GM19395 (cell line): ENCODE results near the gene MED12L.
"Not testable (repeated sequence)": the region's sequence is repeated elsewhere in the genome, so short reads cannot be mapped to it uniquely, and the experiment has no call there.

Source experiments
- ATAC-seq: cut with Tn5 transposase; IDR thresholded peaks from one replicate; pipeline ENCODE4 v1.9.1; 2021; ENCODE audit warnings: mild to moderate bottlenecking, moderate library complexity; ENCODE audit not compliant: unreplicated experiment

The MED12L gene, protein sequence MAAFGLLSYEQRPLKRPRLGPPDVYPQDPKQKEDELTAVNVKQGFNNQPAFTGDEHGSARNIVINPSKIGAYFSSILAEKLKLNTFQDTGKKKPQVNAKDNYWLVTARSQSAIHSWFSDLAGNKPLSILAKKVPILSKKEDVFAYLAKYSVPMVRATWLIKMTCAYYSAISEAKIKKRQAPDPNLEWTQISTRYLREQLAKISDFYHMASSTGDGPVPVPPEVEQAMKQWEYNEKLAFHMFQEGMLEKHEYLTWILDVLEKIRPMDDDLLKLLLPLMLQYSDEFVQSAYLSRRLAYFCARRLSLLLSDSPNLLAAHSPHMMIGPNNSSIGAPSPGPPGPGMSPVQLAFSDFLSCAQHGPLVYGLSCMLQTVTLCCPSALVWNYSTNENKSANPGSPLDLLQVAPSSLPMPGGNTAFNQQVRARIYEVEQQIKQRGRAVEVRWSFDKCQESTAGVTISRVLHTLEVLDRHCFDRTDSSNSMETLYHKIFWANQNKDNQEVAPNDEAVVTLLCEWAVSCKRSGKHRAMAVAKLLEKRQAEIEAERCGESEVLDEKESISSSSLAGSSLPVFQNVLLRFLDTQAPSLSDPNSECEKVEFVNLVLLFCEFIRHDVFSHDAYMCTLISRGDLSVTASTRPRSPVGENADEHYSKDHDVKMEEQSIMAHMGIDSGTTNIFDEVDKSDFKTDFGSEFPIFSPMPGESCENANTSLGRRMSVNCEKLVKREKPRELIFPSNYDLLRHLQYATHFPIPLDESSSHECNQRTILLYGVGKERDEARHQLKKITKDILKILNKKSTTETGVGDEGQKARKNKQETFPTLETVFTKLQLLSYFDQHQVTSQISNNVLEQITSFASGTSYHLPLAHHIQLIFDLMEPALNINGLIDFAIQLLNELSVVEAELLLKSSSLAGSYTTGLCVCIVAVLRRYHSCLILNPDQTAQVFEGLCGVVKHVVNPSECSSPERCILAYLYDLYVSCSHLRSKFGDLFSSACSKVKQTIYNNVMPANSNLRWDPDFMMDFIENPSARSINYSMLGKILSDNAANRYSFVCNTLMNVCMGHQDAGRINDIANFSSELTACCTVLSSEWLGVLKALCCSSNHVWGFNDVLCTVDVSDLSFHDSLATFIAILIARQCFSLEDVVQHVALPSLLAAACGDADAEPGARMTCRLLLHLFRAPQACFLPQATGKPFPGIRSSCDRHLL (N-terminal part only)

DNA sequence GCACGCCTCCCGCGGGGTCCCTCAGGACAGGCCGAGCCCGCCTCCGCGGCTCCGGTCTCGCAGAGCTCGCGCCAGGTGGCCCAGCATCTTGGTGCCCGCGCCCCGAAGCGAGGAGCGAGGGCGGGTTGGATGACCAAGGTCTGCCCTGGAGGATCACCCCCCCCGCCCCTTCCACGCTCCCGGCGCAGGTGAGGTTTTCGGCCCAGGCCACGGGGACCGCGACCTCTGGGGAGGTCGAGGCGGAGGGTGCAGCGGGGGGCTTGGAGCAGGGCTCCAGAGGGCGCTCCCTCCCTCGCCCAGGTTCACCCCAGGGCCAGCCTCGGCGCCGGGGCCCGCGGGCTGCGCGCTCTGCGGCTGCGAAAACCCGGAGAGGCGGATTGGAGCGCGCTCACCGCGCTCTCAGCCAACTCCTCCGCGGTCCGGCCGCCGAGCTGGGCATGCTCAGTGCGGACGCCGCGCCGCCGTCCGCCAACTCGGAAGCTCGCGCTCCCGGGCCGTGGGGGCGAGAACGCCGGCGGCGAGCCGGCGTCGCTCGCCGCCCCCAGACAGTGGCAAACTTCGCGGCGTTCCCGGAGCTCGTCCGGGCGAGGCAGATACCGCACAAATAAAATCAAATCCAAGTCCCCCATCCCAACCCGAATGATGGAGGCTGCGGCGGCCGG is at the start of gene MED12L:
TSS of gene MED12L (plus strand) at position 438 of the 662 bp plus-strand sequence. CDS start 1,263 bp downstream, outside the sequence.
- ATAC-seq: peak; percentile 66

DNA sequence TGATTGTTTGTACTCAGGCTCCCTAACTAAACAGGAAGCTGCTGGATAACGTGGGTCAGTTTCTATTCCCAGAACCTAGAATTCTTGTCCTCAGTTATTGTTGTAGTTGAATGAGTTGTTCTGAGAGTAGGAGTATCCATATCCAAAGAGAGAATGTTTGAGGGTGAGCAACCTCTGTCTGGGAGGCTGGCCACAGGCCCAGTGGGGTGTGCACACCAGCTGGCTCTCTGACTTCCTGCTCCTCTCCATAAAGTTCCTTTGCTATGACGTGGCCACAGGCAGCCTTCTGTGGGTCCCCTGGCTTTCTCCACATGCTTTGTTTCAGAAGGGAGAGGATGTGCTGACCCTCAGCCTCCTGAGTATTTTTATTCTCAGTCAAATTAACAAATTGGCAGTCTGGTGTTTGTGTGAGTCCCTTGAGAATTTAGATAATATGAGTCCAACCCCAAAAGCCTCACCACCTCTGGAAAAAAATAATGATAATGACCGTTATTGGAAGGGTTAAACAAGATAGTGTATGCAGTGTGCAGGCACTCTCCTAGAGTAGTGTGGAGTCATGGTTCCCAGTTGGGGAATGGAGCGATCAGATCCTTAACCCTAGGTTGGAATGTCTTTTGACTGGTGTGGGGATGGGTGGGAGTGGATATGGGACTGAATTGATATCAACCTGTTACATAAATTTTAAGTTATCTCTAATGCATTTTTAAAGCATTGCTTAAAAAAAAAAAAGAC is 47.6 kb upstream of the MED12L start:
- no peak for ATAC-seq

DNA sequence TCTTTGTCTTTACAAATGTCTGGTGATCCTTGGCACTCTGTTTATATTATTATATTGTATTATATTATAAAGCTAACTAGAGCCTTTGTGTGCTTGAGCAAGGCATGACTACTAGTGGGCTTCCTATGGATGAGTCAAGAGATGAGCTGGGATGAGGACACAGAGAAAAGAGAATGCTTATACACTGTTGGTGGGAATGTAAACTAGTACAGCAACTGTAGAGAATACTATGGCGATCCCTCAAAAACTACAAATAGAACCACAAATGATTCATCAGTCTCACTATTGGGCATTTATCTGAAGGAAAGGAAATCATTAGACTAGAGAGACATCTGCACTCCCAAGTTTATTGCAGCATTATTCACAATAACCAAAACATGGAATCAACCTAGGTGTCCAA is 40.8 kb upstream of the MED12L start:
- no peak for ATAC-seq

DNA sequence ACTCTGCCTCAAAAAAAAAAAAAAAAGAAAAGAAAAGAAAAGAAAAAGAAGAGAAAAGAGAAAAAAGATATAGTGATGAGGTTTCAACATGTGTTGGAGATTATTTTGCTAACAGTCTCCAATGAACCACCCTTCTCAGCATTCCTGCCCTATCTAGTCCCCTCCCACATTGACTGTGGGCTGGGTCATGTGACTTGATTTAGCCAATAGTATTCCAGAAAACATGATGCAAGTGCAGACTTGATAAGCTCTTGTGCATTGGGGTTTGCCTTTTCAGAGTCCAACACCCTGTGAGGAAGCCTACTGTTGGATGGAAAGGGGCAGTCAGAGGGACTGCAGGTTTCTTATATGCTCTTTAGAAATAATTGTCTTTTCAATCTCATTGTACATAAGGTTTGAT is 37.8 kb upstream of the MED12L start:
- no peak for ATAC-seq

DNA sequence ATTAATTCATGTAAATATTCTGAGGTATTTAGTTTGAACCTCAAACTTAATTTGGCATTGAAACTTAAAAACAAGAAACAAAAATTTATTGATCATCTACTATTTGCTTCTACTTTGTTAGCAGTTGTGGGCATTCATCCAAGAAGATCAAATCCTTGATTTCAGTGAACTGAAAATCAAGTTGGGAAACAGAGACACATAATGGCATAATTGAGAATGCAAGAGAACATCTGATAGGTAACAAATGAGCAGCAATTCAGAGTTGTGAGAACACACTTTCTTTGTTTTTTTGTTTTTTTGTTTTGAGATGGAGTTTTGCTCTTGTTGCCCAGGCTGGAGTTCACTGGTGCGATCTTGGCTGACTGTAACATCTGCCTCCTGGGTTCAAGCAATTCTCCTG is 33.9 kb upstream of the MED12L start:
- ATAC-seq: no peak

DNA sequence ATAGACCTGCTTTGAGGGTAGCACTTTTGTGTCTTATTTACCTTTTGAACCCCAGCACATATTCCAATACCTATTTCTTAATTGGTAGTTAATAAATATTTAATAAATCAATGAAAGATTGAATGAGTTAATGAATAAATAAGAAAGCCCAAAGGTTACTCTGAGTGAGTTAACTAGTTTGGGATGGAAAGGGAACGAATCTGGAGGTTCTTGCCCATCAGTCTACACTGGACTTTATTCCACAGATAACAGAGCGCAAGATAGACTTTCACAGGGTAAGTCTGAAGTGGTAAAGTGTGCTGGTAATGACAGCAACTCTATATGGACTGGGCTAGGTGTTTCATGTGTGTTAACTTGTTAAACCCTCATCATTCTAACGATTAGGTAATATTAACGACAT is 33.1 kb upstream of the MED12L start:
- ATAC-seq: no peak

DNA sequence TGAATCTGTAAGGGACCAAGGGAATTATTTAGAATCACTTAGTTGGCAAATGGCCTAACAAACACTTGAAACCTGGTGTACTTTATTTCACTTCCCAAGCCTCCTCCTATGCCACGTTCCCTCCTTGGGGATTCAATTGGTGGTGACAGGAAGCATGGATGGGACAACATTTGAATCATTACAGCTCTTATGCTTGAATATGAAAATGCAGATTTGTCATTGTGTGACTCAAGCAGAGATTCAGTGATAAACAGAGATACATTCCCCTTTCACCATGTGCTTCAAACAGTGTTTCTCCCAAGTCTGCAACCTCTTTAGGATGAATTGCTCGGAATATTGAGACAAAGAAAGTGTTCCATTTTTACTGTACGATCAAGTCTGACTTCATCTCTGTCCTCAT is 32.7 kb upstream of the MED12L start:
- ATAC-seq: no peak

DNA sequence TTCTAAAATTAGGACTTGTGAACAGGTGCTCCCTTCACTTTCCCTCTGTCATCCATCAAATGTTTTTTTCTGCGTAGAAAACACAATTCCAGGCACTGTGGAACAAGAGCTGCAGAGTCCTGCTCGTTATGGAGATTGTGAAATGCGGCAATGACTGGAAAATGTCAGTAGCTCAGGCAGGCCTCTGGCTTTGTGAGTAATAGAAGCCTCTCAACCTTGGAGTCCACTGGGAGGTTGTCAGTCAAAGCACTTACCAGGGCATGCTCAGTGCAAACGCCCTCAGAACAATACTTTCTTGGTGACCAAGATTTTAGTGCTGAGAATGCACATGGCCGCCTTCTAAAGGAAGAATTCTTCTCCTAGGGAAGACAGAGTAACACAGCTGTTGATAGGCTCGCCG is 26.7 kb upstream of the MED12L start:
- no peak for ATAC-seq

DNA sequence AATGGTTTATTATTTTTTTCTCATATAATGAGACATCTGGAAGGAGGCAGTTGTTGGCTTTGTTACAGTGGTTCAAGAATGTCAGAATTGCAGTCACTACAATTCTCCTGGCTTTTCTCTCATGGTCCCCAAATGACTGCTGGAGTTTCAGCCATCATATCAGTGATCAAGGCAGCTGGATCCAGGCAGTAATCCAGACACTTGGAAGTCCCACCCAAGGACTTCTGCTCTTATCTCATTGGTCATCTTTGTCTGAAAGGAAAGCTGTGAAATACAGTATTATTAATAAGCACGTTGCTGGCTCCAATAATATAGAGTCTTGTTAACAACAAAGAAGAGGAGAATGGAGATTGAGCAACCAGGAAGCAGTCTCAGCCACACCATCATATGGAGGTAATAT is 22.9 kb upstream of the MED12L start:
- ATAC-seq: no peak

DNA sequence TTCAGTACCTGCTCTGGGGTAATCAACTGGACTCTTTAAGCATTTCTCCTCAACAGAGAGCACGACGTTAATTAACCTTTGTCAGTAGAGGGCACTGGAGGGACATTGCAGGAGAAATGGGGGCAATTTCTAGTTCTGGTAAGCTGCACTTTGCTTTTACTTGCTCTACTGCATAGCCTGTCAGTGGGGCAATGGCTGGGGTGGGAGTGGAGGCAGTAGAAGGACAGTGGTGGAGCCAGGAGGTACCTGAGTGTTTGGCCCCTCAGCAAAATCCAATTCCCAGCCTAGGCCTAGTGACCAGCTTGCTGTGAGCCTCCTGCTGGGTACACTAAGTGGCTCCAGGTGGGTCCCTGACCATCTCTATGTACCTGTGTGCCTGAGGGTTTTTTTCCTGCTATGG is 18.3 kb upstream of the MED12L start:
- no peak for ATAC-seq

DNA sequence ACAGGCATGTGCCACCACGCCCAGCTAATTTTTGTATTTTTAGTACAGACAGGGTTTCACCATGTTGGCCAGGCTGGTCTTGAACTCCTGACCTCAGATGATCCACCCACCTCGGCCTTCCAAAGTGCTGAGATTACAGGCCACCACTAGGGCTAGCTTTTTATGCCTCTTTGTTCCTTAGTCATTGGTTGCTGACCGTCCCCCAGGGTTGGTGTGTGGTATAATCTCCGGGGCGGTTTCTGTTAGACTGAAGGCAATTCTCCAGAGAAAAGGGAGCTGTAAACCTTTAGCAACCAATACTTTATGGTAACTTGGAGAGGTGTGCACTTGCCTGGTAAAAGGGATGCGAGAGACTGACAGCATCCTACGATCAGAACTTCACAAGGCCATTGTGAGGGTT is 12.6 kb upstream of the MED12L start:
- not testable (repeated sequence) for ATAC-seq

DNA sequence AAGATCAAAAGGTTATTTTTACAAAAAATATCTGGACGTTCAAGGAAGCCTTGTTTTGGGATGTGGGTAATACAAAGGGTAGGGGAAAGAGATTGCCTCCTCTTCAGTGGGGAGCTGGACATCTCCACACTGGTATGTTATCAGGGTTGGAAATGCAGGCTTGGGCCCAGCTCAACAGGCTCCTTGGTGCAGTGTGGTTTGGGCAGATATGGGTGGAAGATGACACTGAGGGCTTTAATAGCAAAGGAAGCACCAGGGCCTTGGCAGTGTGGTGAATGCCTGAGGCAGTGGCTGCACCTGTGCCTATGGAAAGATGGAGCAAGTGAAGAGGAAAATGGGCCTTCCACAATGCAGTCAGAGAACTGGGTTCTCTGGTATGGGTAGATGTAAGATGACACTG is 11.2 kb upstream of the MED12L start:
- no peak for ATAC-seq

DNA sequence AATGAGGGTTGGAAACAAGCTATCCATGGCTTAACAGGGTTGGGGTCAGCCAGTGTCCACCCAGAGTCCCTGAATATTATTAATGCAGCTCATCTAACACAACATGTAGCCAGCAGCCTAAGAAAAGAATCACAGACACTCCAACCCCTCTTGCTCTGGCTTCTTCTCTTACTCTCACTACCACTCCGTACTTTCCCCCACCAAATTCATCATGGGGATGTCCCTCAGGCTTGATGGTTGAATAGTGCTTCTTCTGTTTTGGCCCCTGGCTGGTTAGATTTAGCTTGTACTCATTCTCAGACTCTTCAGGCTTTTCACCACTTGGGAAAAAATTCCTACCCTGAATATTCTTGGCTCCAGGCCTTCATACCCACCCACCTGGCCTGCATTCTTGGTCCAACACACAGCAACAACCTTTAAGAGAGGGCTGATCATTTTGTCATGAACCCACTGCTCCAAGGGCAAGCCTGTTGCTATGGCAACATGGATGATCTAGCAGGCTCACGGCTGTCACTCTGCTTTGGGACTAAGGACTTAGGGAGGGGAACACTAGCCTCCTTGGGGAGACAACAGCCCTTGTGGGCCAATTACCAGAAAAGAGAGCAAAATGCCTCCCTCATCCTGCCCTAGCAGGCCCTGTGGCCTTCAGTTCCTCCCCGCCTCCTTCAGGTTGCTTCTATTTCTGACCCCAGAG is 9.4 kb upstream of the MED12L start:
- ATAC-seq: no peak

DNA sequence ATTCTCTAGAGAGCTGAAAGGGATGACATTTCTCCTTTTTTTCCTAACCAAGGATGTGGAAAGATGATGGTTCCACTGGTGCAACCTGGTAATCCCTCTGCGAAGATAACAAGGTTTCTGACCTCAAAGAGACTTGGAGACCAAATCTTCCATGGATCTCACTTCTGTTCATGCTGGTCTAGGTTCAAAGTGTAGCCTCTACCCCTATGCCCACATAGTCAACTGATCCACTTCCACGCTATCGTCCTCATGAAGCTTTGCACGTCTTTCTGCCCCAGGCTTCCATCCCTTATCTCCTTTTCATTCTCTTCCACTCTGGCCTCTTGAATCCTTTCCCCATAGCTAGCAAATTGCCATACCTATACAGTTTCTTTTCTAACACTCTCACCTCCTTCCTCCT is 8.8 kb upstream of the MED12L start:
- ATAC-seq: no peak

DNA sequence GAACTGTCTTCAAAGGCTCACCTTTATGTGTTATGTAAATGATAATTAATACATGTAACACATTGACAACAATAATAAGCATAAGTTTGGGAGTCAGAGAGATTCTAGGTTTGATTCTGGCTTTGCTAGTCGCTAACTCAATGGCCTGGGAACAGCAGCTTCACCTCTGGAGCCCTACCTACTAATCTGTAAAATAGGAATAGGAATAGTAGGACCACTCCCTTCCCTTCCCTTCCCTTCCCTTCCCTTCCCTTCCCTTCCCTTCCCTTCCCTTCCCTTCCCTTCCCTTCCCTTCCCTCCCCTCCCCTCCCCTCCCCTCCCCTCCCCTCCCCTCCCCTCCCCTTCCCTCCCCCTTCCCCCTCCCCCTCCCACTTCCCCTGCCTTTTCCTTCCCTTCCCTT is 4.4 kb upstream of the MED12L start:
- ATAC-seq: not testable (repeated sequence)

DNA sequence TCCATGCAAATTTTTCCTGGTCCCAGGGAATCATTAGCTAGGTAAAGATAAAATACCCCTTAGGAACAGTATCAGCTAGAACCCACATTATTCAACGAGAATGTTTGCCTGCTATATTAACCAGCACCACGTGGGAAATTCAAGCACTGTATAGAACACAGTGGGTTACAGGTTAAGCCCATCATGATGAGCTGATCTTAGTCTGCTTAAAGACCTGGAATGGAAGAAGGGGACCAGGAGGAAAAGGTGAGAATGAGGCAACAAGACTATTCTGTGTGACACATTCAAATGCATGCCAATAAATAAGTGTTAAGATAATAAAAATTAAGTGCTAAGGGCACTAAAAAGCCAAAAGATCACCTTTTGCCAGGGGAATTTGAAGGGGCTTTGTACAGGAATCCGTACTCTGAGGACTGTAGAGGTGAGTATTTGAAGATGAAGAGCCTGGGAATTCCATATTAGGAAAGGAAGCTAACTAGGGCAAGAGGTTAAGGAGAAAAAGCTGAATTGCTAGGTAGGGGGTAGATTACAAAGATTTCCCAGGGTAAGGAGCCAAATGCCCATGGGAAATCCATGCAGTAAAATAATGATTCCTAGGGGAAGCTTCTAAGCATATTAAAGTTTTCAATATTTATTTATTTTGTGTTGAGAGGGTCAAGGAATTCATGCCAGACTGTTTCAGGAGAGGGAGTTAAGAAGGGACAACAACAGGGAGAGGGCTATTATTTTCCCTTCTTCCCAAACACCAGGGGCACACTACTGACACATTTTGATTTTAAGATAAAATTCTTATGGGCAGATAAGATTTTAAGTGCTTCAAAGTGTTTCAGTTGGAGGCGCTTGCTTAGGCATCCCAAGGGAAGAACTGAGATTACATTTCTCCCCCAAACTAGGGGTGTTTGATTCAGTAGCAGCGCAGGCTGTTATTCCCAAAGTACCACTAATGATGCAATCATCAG is 2.3 kb upstream of the MED12L start:
- no peak for ATAC-seq

DNA sequence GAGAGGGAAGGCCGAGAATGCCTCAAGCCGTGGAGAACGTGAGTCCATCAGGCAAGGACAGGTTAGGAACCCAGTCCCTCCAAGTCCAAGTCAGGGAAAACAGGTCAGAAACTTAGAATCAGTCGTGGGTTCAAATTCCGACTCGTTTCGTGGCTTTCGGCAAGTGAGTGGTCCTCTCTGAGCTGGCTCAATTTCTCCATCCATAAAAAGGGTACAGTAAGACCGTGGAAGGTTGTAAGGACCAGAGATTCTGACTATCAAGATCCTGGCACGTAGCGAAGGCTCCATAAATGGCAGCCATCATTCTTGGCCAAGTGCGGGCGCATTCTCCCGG is 604 bp upstream of the MED12L start:
- ATAC-seq: no peak

DNA sequence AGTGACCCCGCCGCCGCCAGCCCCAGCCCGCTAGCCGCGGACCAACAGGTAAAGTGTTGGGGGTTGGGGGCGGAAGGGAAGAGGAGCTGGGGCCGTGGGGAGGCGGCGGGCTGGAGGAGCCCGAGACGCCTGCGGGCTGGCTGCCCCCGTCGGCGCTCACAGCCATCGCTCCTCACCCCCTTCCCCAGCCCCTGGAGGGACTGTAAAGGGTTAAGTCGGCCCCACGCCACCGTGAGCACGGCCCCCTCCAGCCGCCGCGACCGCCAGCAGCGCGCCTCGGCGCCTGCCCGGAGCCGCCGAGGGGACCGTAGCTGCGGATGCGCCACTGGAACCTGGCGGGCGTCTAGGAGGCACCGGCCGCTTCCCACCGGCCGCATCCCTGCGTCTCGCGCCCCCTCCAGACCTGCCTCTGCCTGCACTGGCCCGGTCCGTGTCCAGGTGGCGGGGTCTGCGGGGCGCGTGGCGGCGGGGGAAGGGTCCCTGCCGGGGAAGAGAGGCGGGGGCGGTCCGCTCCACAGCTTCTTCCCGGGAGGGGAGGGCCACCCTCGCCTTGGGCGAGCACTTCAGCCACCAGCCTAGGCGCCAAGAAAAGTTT is 522 bp downstream of the MED12L start:
- peak; percentile 32 for ATAC-seq
